HG03175 (cell line): ENCODE results near the gene KCNE4.

ENCODE experiments used
- ATAC-seq: cut with Tn5 transposase; IDR thresholded peaks from one replicate; pipeline ENCODE4 v1.9.1; 2021; ENCODE audit warnings: mild to moderate bottlenecking, moderate library complexity; ENCODE audit not compliant: unreplicated experiment

The KCNE4 gene

GRCh38 chr2:223040527-223040926 lies 11.5 kb upstream of the KCNE4 start:
- ATAC-seq: no peak

GRCh38 chr2:223041527-223042109 lies 10.4 kb upstream of the KCNE4 start:
- no peak for ATAC-seq

GRCh38 chr2:223042284-223042683 lies 9.7 kb upstream of the KCNE4 start:
- ATAC-seq: no peak

- ATAC-seq: no peak
These were observed 9.3 kb upstream of the KCNE4 start for GRCh38 chr2:223042704-223043118.

GRCh38 chr2:223043164-223043941 lies 8.6 kb upstream of the KCNE4 start:
- ATAC-seq: no peak

GRCh38 chr2:223044092-223044836 lies 7.7 kb upstream of the KCNE4 start:
- ATAC-seq: no peak

- ATAC-seq: no peak
These were observed 6.9 kb upstream of the KCNE4 start for GRCh38 chr2:223044916-223045700.

GRCh38 chr2:223046470-223047040 lies 5.4 kb upstream of the KCNE4 start:
- ATAC-seq: no peak

- ATAC-seq: no peak
These were observed 4.7 kb upstream of the KCNE4 start for GRCh38 chr2:223047260-223047761.

GRCh38 chr2:223048519-223048918 lies 3.5 kb upstream of the KCNE4 start:
- ATAC-seq: no peak

- ATAC-seq: no peak
These were observed 2.6 kb upstream of the KCNE4 start for GRCh38 chr2:223049356-223049755.

- no peak for ATAC-seq
These were observed 1.8 kb upstream of the KCNE4 start for GRCh38 chr2:223050188-223050587.

GRCh38 chr2:223050900-223051504 lies 988 bp upstream of the KCNE4 start:
- no peak for ATAC-seq

- ATAC-seq: no peak
These were observed 826 bp downstream of the KCNE4 start for GRCh38 chr2:223052548-223053483.

GRCh38 chr2:223053484-223054192 lies 1.6 kb downstream of the KCNE4 start:
- ATAC-seq: no peak

- no peak for ATAC-seq
These were observed 2.3 kb downstream of the KCNE4 start for GRCh38 chr2:223054193-223054781.

GRCh38 chr2:223055140-223055539 lies 3.1 kb downstream of the KCNE4 start:
- no peak for ATAC-seq

GRCh38 chr2:223055836-223056235 lies 3.8 kb downstream of the KCNE4 start:
- ATAC-seq: no peak
